ACC112 (cell line): ENCODE results near the gene PIGT.
A peak's percentile ranks its signal among the peaks of the same experiment; 100 is the strongest.

ENCODE experiments used
- H2AFZ ChIP-seq: fragments of 200-600 bp; sonication (generic); one replicate; pipeline ENCODE4 v1.6.0; 2017; ENCODE audit warnings: antibody characterized with exemption, low read length; ENCODE audit not compliant: unreplicated experiment
- H3K27ac ChIP-seq: fragments of 200-600 bp; sonication (generic); 2 replicates; pipeline ENCODE4 v1.5.1; 2014; ENCODE audit warnings: low read depth, mild to moderate bottlenecking, antibody characterized with exemption, low read length, moderate library complexity
- H3K27me3 ChIP-seq: fragments of 200-600 bp; sonication (generic); 2 replicates; pipeline ENCODE4 v1.6.1; 2014; ENCODE audit warnings: mild to moderate bottlenecking, antibody characterized with exemption, low read length, moderate library complexity, mixed read lengths; ENCODE audit not compliant: insufficient read depth
- H3K36me3 ChIP-seq: fragments of 200-600 bp; sonication (generic); 2 replicates; pipeline ENCODE4 v1.6.1; 2016; ENCODE audit warnings: mild to moderate bottlenecking, antibody characterized with exemption, low read length, moderate library complexity, mixed read lengths; ENCODE audit not compliant: insufficient read depth
- H3K4me1 ChIP-seq: fragments of 200-600 bp; sonication (generic); one replicate; pipeline ENCODE4 v1.6.1; 2016; ENCODE audit warnings: low read length, mixed read lengths; ENCODE audit not compliant: insufficient read depth, unreplicated experiment, control insufficient read depth
- H3K4me3 ChIP-seq: fragments of 200-600 bp; sonication (generic); 2 replicates; pipeline ENCODE4 v1.5.1; 2014; ENCODE audit warnings: mild to moderate bottlenecking, low read depth, low read length
- H3K79me2 ChIP-seq: fragments of 200-600 bp; sonication (generic); one replicate; pipeline ENCODE4 v1.6.0; 2016; ENCODE audit warnings: low read length; ENCODE audit not compliant: control insufficient read depth, unreplicated experiment, insufficient read depth

The PIGT gene

GRCh38 chr20:45374101-45374467, 41.9 kb upstream of the PIGT start:
- H3K4me3 ChIP-seq = peak overlapping the region; percentile 79; the same call in 1 of the 2 replicates
- no peak overlapping the region for H3K27ac ChIP-seq
- H3K4me1 ChIP-seq = peaks cover 5% of the 10 kb centered on the region
- H3K36me3 ChIP-seq = no peaks in the 10 kb centered on the region
- H3K27me3 ChIP-seq = no peaks in the 10 kb centered on the region
- H2AFZ ChIP-seq = no peak overlapping the region
- no peaks in the 10 kb centered on the region for H3K79me2 ChIP-seq

- no peaks in the 10 kb centered on the region for H3K27me3 ChIP-seq
- no peak overlapping the region for H2AFZ ChIP-seq
- no peaks in the 10 kb centered on the region for H3K36me3 ChIP-seq
- H3K4me1 ChIP-seq = peaks cover 5% of the 10 kb centered on the region
- H3K27ac ChIP-seq = no peak overlapping the region
- H3K79me2 ChIP-seq = no peaks in the 10 kb centered on the region
- H3K4me3 ChIP-seq = no peak overlapping the region
Observed at GRCh38 chr20:45374966-45375365, 41.0 kb upstream of the PIGT start.

- Histone ChIP-seq H3K36me3 (no peaks in the 10 kb centered on the region), H3K27me3 (no peaks in the 10 kb centered on the region), H3K4me1 (peaks cover 5% of the 10 kb centered on the region), H3K79me2 (no peaks in the 10 kb centered on the region), H3K27ac (no peak overlapping the region), H2AFZ (no peak overlapping the region), H3K4me3 (no peak overlapping the region)
Observed at GRCh38 chr20:45377269-45377668, 38.7 kb upstream of the PIGT start.

GRCh38 chr20:45378191-45378590, 37.8 kb upstream of the PIGT start, which contains the start of gene TP53TG5:
TP53TG5 (minus strand) TSS chr20:45378325; CDS start chr20:45378236, 89 bp downstream.
- Histone ChIP-seq H3K27me3 (no peaks in the 10 kb centered on the region), H3K4me3 (no peak within 1 kb of the TSS), H3K27ac (no peak within 1 kb of the TSS), H3K36me3 (no peaks in the 10 kb centered on the region), H3K79me2 (no peaks in the 10 kb centered on the region), H3K4me1 (peaks cover 10% of the 10 kb centered on the region), H2AFZ (no peak within 1 kb of the TSS)

- Histone ChIP-seq H3K36me3 (no peaks in the 10 kb centered on the region), H2AFZ (no peak overlapping the region), H3K79me2 (no peaks in the 10 kb centered on the region), H3K4me3 (no peak overlapping the region), H3K27ac (no peak overlapping the region), H3K27me3 (no peaks in the 10 kb centered on the region), H3K4me1 (peaks cover 10% of the 10 kb centered on the region)
Observed at GRCh38 chr20:45387274-45387673, 28.7 kb upstream of the PIGT start.

GRCh38 chr20:45390931-45391330, 25.0 kb upstream of the PIGT start:
- Histone ChIP-seq H3K36me3 (no peaks in the 10 kb centered on the region), H2AFZ (no peak overlapping the region), H3K4me3 (no peak overlapping the region), H3K27ac (no peak overlapping the region), H3K4me1 (no peaks in the 10 kb centered on the region), H3K79me2 (no peaks in the 10 kb centered on the region), H3K27me3 (no peaks in the 10 kb centered on the region)

- no peaks in the 10 kb centered on the region for H3K27me3 ChIP-seq
- H3K36me3 ChIP-seq = no peaks in the 10 kb centered on the region
- no peak overlapping the region for H3K27ac ChIP-seq
- no peak overlapping the region for H2AFZ ChIP-seq
- no peak overlapping the region for H3K4me3 ChIP-seq
- H3K4me1 ChIP-seq = no peaks in the 10 kb centered on the region
- no peaks in the 10 kb centered on the region for H3K79me2 ChIP-seq
Observed at GRCh38 chr20:45391559-45391958, 24.4 kb upstream of the PIGT start.

GRCh38 chr20:45392733-45393132, 23.2 kb upstream of the PIGT start:
- Histone ChIP-seq H3K36me3 (no peaks in the 10 kb centered on the region), H3K27me3 (no peaks in the 10 kb centered on the region), H3K4me1 (no peaks in the 10 kb centered on the region), H3K4me3 (no peak overlapping the region), H2AFZ (no peak overlapping the region), H3K79me2 (no peaks in the 10 kb centered on the region), H3K27ac (no peak overlapping the region)

GRCh38 chr20:45394221-45395113, 21.5 kb upstream of the PIGT start:
- Histone ChIP-seq H3K4me3 (no peak overlapping the region), H3K27ac (no peak overlapping the region), H3K36me3 (no peaks in the 10 kb centered on the region), H3K4me1 (no peaks in the 10 kb centered on the region), H2AFZ (no peak overlapping the region), H3K79me2 (no peaks in the 10 kb centered on the region), H3K27me3 (no peaks in the 10 kb centered on the region)

GRCh38 chr20:45395114-45395415, 20.9 kb upstream of the PIGT start:
- Histone ChIP-seq H3K4me1 (no peaks in the 10 kb centered on the region), H3K36me3 (no peaks in the 10 kb centered on the region), H3K27ac (no peak overlapping the region), H2AFZ (no peak overlapping the region), H3K27me3 (no peaks in the 10 kb centered on the region), H3K4me3 (no peak overlapping the region), H3K79me2 (no peaks in the 10 kb centered on the region)

- no peak overlapping the region for H3K27ac ChIP-seq
- H3K4me3 ChIP-seq = no peak overlapping the region
- H3K36me3 ChIP-seq = no peaks in the 10 kb centered on the region
- H3K4me1 ChIP-seq = no peaks in the 10 kb centered on the region
- no peak overlapping the region for H2AFZ ChIP-seq
- no peaks in the 10 kb centered on the region for H3K27me3 ChIP-seq
- no peaks in the 10 kb centered on the region for H3K79me2 ChIP-seq
Observed at GRCh38 chr20:45399018-45399417, 16.9 kb upstream of the PIGT start.
